ENCODE results near the gene FOXI3. TPM values are rescaled to one million over a fixed set of nuclear protein-coding genes. Genes with fewer than 3 reads are reported as not detected.

FOXI3 gene
- total and polyA plus RNA-seq, 2 experiments from 2014 or later, result not detected

- TF ChIP-seq CTCF (IDR thresholded peaks at IDR 0.05; ENCODE audit: low read depth, low read length), result no peak
Measured at GRCh38 chr2:88464153-88464552, 11.7 kb upstream of the FOXI3 start.

GRCh38 chr2:88458633-88459032 is 6.1 kb upstream of the FOXI3 start:
- H3K27ac ChIP-seq, result no peak overlapping the region
- no peak for DNase-seq (ENCODE audit: low read depth in 1 of 2, low spot score in 1 of 2)
- H3K4me1 ChIP-seq (ENCODE audit: low read depth), result peaks cover 6% of the 10 kb centered on the region
- peaks cover 13% of the 10 kb centered on the region for H3K27me3 ChIP-seq
- H3K9me3 ChIP-seq (ENCODE audit: low read depth), result no peaks in the 10 kb centered on the region
- H3K36me3 ChIP-seq, result no peaks in the 10 kb centered on the region
- no peak for TF ChIP-seq CTCF (IDR thresholded peaks at IDR 0.05; ENCODE audit: low read depth, low read length)
- H3K4me3 ChIP-seq, result no peak overlapping the region

More at GRCh38 chr2:88464153-88464552, 11.7 kb upstream of the FOXI3 start:
- no peaks in the 10 kb centered on the region for H3K9me3 ChIP-seq (ENCODE audit: low read depth)
- no peak for DNase-seq (ENCODE audit: low read depth in 1 of 2, low spot score in 1 of 2)
- no peak overlapping the region for H3K4me3 ChIP-seq
- no peak overlapping the region for H3K27ac ChIP-seq
- H3K27me3 ChIP-seq, result no peaks in the 10 kb centered on the region
- no peaks in the 10 kb centered on the region for H3K36me3 ChIP-seq
- no peaks in the 10 kb centered on the region for H3K4me1 ChIP-seq (ENCODE audit: low read depth)

GRCh38 chr2:88452980-88453582 is 588 bp upstream of the FOXI3 start:
- Histone ChIP-seq H3K27ac (no peak overlapping the region), H3K9me3 (ENCODE audit: low read depth) (no peaks in the 10 kb centered on the region), H3K36me3 (no peaks in the 10 kb centered on the region), H3K4me1 (ENCODE audit: low read depth) (peaks cover under 1% of the 10 kb centered on the region), H3K27me3 (peaks cover 62% of the 10 kb centered on the region), H3K4me3 (peak overlapping the region; percentile 50)
- DNase-seq (ENCODE audit: low read depth in 1 of 2, low spot score in 1 of 2), result peak; percentile 16 to 22
- no peak for TF ChIP-seq CTCF (IDR thresholded peaks at IDR 0.05; ENCODE audit: low read depth, low read length)

- H3K4me3 ChIP-seq, result peak overlapping the region; percentile 50
- no peaks in the 10 kb centered on the region for H3K9me3 ChIP-seq (ENCODE audit: low read depth)
- no peaks in the 10 kb centered on the region for H3K36me3 ChIP-seq
- peaks cover 64% of the 10 kb centered on the region for H3K27me3 ChIP-seq
- no peak overlapping the region for H3K27ac ChIP-seq
- no peak for TF ChIP-seq CTCF (IDR thresholded peaks at IDR 0.05; ENCODE audit: low read depth, low read length)
- DNase-seq (ENCODE audit: low read depth in 1 of 2, low spot score in 1 of 2), result peak in 1 of 2 donors; percentile 52
- no peaks in the 10 kb centered on the region for H3K4me1 ChIP-seq (ENCODE audit: low read depth)
Measured at GRCh38 chr2:88451811-88452564, 505 bp downstream of the FOXI3 start.

GRCh38 chr2:88450925-88451810 is 1.3 kb downstream of the FOXI3 start:
- Histone ChIP-seq H3K36me3 (no peaks in the 10 kb centered on the region), H3K4me1 (ENCODE audit: low read depth) (no peaks in the 10 kb centered on the region), H3K27me3 (peaks cover 64% of the 10 kb centered on the region), H3K4me3 (peak overlapping the region; percentile 19), H3K9me3 (ENCODE audit: low read depth) (no peaks in the 10 kb centered on the region), H3K27ac (no peak overlapping the region)
- TF ChIP-seq CTCF (IDR thresholded peaks at IDR 0.05; ENCODE audit: low read depth, low read length), result no peak
- no peak for DNase-seq (ENCODE audit: low read depth in 1 of 2, low spot score in 1 of 2)

Measured in cardiac muscle cell (in vitro differentiated cells and primary cell).